NCI-H2196 treated with DMSO at 0.1 percent for 48 hours (cell line): ENCODE data around the gene ICA1.
"Not testable (repeated sequence)": the region's sequence is repeated elsewhere in the genome, so short reads cannot be mapped to it uniquely, and the experiment has no call there.

Source experiments
- DNase-seq: peaks from one replicate; lab custom pipeline; 2025; ENCODE audit not compliant: unreplicated experiment; lab: John Stamatoyannopoulos, UW

Gene ICA1

DNA sequence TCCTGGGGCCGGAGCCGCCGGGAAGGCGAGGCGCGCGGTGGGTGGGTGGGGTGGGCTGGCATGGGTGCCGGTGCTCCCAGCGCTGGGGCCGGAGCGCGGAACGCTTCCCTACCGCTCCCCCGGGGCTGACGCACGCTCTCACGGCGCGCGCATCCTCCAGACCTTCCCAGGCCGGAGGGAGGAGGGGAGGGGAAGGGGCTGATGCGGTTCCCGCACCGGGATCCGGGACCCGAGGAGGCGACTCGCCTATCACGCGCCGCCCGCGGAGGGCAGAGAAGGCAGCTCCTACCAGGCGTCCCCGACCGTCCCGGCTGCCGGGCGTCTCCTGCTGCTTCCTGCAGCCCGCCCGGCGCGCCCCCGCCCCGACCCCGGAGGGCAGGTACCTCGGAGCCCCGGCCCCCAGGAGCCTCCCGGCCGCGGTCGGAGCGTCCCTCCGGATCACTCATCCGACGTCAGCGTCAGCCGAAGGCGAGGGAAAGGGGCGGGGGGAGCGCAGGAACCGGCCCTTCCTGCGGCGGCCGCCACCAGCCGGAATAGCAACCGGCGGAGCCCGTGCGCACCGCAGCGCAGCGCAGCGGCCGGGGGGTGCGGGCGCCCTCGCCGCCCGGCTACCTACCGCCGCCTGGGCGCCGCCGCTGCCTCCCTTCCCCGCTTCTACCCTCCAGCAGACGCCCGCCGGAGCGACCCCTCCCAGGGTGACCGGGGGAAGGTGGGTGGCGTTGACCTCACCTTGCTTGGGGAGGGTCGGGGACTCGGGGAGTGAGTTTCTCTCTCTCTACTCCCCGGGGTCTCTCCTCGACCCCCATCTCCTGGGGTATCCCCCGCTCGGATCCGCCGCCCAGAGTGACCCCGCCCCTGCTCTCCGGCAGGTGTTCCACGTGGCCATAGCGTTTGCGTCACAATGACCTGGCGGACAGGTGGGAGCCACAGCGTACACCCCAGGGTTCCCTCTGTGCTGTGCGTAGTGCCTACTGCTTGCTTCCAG lies at the start of gene ICA1:
Gene ICA1 (minus strand): TSS at position 457 of the 985 bp plus-strand sequence. CDS start 26,241 bp downstream, outside the sequence.
- DNase-seq = peak; percentile 77

DNA sequence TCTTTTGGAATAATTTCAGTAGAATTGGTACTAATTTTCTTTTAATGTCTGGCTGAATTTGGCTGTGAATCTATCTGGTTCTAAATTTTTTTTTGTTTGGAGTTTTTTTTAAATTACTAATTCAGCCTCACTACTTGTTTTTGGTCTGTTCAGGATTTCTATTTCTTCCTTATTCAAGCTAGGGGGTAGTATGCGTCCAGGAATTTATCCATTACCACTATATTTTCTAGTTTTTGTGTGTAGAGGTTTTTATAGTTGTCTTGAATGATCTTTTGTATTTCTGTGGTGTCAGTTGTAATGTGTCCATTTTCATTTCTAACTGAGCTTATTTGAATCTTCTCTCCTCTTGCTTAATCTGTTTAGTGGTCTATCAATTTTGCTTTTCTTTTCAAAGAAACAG lies 48.9 kb upstream of the ICA1 start:
- no peak for DNase-seq

- DNase-seq = no peak
These were observed 43.8 kb upstream of the ICA1 start for GRCh38 chr7:8305625-8306388.

- DNase-seq = no peak
These were observed 43.1 kb upstream of the ICA1 start for GRCh38 chr7:8305104-8305503.

GRCh38 chr7:8303904-8304528 lies 42.0 kb upstream of the ICA1 start:
- no peak for DNase-seq

GRCh38 chr7:8297023-8297422 lies 35.1 kb upstream of the ICA1 start:
- DNase-seq = not testable (repeated sequence)

- no peak for DNase-seq
These were observed 34.3 kb upstream of the ICA1 start for GRCh38 chr7:8296362-8296659.

DNA sequence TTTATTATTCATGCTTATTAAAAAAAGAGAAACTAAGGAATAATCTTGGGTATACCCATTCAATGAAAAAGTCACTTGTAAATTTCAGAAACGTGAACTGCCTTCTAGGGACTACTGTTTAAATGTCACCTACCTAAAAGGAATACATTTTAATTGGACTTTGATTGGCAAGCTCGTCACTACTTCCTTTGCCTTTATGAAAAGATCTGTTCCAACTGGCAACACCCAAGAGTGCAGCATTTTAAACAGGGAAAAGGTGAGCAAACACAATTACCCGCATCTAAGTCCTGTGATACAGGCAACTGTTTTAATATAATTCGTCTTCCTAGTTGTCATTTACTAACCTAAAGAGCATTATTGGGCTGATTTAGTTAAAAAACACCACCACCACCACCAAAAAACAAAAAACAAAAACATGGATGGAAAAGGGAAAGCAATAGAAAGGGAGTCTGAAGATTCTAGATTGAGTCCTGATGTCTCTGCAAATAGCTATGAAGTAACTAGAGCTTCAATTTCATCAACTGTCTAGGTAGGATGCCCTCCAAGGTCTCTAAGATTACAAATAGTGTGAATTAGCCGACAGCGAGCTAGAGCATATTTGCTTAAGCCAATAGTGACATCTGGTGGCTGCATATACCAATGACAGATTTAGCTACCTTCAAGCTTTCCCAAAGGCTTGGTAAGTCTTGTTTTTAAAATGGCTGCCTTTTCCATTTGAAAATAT lies 33.8 kb upstream of the ICA1 start:
- peak; percentile 92 for DNase-seq

- no peak for DNase-seq
These were observed 29.6 kb upstream of the ICA1 start for GRCh38 chr7:8291397-8292141.

DNA sequence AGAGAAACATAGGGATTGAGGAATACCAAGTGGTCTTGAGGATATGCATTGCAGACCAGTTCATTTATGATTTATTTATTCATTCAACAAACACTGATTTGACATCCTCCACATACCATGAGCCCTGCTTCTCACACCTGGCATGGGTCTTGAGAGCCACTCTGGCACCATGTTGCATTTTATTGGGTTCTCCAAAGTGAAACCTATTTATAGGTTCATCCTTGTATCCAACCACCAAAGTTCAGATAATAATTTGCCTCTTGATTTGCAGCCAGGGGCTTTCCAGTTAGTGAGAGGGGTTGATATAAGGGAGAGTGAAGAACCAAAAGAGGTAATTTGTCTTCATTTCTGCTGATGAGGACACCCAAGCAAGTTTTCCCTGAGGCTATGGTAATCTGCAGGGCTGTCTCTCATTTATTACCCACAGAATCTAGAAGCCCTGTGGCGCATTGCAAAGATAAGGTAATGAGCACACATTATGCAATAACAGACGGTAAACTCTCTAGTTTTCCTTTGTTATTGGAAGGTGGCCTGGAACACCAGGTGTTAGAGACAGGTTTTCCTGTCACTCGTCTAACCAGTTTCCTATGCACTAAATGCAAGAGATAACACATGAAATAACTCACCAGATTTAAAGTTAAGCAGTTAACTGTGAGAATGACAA lies 28.8 kb upstream of the ICA1 start:
- peak; percentile 91 for DNase-seq

DNA sequence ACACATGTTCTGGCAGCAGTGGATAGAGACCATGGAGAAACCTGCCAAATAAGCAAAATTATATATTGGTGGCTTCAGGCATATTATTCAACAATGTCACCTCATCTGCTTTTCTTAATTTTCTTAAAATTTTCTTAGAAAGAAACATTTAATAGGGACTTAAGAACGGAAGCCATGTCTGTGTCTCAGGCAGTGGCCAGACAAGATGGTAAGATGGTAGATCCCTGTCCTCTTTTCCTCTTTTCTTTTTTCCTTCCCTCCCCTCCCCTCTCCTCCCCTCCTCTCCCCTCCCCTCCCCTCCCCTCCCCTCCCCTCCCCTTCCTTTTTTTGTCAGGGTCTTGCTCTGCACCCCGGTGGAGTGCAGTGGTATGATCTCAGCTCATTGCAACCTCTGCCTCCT lies 24.2 kb upstream of the ICA1 start:
- DNase-seq = no peak

DNA sequence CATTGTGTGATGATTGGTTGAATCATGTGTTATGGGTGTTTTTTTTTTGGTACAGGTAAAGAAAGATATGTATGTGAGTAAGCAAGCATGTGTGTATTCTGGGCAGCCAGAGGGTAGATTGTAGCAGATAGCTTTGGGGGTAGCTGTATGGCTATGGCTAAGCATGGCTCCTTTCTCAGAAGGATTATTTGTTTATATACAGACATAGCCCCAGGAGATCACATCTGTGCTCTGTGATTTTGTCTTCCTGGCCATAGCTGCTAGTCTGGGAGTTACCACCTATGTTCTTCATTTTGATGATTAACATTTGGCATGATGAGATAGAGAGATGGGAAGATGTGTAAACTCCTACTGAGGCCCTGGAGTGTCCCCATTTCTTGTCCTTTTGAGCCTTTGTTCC lies 23.2 kb upstream of the ICA1 start:
- DNase-seq = no peak

DNA sequence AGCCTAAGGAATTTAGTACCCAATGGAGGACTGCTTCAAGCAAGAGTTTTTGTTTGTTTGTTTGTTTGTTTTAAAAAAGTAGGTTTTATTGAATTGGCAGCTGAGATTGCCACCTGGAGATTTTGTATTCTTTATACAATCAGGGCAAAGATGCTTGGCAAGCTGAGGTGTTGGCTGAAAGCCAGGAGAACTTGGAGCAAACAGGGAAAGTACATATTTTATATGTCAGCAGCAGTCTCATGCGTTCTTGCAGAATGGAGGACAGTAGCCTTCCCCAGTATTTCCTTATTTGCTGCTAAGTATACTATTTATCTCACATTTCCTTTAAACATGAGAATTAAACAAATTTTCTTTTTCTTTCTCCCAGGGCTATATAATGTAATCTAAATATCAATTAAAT lies 22.6 kb upstream of the ICA1 start:
- DNase-seq = peak; percentile 23

GRCh38 chr7:8283968-8284367 lies 22.0 kb upstream of the ICA1 start:
- DNase-seq = no peak

DNA sequence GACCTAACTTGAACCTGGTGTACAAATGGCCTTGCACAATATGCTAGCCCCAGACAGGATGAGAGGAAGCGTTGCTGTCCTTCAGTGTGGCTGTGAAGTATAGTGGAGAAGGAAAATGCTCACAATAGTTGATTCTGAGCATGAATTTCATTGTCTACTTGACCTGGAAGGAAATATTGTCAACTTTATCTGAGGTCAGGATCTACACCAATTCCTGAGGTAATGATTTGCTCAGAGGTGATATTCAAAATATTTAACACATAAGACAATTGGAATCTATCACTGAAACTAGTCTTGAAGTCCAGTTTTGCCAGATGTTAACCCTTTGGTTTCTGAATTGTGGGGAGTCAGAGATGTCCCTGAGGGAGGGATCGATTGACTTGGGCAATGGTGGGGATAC lies 20.9 kb upstream of the ICA1 start:
- no peak for DNase-seq

DNA sequence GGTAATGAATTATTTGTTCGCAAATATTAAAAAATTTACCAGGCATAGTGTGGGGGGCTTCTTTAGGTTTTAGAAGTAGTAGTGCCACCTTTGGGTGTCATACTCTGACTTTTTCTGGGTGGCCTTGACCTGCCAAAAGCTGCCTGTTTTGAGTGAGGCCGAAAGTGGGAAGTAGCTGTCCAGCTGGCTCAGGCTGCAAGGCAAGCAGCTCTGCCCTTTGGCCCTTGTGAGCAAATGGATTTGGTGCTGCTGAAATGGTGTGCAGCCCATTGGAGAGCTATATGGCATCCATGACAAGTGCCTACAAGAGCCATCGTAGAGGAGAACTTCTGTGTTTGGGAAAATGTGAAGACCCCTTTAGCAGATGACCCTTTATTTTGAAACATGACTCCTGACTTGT lies 20.2 kb upstream of the ICA1 start:
- DNase-seq = no peak

DNA sequence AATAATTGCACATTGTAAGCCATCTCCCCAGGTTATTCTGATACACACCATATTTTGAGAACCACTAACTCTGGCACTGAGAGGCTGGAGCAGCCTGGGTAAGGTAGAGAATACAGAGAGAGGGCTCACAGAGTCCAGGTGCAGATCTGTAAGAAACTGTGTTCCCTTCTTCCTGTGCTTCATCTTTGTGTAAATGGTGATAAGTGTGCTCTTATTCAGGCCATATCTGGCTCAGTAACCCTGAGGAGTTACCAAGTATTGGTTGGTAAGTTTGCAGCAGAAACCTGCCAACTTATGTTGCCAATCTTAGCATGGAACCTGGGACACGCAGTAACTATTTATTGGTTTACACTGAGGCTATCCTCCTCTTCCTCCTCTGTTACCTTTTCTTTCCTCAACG lies 16.2 kb upstream of the ICA1 start:
- no peak for DNase-seq

DNA sequence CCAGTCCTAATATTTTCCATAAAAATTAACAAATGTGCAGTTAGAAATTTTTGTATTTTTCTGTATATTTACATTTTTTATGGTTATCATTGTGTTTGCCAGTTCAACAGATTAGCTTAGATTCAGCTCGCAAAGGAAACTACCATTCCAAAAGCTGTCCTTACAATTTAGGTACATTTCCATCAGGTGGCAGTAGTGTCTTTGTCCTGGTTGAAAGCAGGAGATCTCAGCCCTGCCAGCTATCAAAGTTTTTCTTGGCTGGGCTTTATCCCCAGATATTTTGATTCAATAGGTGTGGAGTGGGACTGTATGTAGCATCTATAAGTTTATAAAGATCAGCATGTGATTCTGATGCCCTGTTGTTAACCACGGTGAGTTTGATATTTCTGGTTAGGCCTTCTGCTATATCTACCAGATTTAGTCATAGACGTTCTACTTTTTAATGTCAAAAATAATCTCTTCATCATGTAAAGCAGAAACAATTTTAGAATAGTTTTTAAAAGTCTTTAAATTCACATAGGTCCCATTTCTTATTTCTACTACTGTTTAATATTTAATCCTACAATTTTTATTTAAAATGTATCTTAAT lies 15.5 kb upstream of the ICA1 start:
- no peak for DNase-seq

GRCh38 chr7:8274589-8274988 lies 12.6 kb upstream of the ICA1 start:
- DNase-seq = no peak

DNA sequence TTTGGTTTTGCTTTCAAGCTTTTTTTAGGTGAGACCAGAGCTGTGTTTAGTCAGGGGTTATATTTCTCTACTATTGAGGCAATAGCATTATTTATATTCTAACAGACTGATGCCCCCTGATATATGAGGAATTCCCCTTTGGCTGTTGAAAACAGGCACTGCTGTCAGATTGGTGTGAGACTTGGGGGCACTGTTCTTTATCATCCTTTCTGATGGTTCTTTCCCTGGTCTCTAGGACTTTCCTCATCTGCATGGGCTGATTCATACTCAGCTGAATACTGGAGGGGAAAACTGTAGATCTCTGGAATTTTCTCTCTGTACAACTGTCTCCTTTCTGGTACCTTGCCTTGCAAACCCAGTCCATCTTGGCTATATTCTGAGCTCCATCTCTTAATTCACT lies 10.0 kb upstream of the ICA1 start:
- no peak for DNase-seq
